ENCODE data around the gene FGF10.

Gene FGF10

DNA sequence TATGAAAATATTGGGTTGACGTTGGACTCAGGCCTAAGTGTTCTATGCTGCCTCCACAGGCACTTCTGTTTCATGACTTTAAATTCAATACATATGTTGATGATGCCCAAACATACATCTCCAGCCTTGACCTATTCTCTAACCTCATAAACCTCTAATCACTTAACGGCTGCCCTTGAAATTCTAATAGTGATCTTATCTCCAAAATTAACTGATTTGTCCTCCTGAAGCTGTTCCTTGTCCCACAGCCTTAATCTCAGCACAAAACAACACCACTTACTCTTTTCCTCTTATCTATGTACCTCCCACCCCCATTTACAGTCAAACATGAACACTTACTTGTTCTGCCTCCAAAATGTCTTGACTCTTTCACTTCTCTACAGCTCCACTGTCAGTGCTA lies 43.3 kb downstream of the FGF10 start:
- no peak for DNase-seq

- DNase-seq = no peak
These were observed 52.5 kb downstream of the FGF10 start for GRCh38 chr5:44336708-44337107.

- no peak for DNase-seq
These were observed 54.6 kb downstream of the FGF10 start for GRCh38 chr5:44334622-44335021.

GRCh38 chr5:44332285-44332971 lies 56.8 kb downstream of the FGF10 start:
- DNase-seq = peak; percentile 43

- DNase-seq = no peak
These were observed 57.7 kb downstream of the FGF10 start for GRCh38 chr5:44331471-44332050.

DNA sequence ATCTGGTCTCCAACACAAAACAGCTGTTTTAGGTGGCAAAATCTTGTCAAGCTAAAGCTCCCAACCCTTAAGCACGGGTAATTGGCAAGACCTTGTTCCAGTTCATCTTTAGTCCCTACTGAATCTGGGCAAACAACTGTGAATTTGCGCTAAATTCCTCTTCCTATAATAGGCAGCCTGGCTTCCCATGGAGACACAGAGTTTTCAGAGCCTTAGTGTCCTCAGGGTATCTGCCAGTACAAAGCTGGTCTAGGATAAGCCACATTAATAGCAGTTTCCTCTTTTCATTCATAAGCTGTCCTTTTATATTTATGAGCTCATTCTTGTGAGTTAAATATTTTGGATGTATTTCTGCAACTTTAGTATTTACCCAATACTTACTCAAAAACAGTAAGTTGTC lies 59.5 kb downstream of the FGF10 start:
- no peak for DNase-seq

DNA sequence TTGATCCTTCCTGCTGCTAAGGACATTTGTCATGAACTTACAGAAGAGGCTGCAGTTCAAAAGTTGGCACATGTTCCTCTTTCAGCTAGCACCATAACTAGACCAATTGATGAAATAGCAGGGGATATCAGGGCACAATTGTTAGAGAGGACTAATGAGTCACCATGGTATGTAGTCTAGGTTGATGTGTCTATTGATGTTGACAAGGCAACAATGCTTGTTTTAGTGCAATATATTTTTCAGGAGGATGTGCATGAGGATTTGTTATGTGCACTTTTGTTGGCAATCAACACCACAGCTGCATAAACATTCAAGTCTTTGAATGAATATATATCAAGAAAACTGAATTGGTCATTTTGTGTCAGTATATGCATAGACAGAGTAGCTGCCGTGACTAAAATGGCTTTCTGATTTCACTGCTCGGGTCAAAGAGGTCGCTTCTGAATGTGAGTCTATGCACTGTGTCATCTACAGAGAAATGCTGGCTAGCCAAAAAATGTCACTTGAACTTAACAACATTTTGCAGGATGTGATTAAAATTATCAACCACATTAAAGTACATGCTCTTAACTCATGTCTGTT lies 68.0 kb downstream of the FGF10 start:
- no peak for DNase-seq

DNA sequence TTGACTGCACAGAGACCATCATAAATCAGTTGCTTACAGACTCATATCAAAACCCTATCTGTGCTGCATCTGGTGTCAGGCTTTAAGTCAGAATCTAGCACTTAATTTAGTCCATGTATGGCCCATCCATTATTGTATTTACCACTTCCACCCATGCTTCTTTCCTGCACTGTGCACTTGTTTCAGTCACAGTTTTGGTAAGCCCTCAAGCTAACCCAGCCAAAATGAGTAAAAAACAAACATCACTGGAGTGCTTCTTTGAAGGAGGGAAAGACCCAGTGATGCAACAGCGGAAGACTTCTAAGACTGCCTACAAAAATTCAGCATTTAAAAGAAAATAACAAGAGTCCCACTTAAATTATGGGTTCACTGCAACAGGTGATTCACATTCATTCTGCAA lies 69.0 kb downstream of the FGF10 start:
- no peak for DNase-seq

DNA sequence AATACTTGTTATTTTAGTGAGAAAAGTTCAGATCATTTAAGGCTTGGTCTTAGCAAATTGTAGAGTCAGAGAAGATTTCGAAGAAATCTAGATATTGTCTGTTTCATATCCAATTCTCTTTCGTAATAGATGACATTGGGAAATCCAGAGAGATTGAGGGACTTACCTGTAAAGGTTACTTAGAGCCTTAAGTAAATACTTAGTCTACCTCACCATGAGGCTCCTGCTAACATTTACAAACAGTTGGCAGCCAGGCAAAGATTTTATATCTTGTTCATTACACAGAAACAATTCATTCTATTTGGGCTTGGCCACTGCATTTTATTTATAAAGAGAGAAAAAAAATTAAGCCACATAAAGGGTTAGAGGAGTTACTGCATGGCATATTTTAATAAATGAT lies 70.3 kb downstream of the FGF10 start:
- no peak for DNase-seq

- no peak for DNase-seq
These were observed 76.8 kb downstream of the FGF10 start for GRCh38 chr5:44312374-44312773.

DNA sequence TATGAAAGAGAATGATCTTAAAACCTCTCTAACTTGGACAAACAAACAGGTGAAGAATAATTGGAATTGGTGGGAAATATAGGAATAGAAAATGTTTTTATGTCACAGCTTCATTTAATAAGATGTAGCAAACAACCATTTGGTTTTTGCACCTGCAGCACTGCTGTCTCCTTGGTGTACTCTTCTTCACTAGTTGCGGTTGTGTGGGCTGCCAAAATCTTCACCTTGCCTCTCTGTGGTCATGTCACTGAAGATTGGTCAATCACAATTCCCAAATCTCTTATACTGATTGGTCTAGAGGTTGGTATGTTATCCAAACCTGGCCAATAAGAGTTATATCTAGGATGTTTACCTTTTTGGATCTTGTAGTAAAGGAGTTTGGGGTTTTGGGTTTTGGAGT lies 88.7 kb downstream of the FGF10 start:
- DNase-seq = no peak

- DNase-seq = no peak
These were observed 89.8 kb downstream of the FGF10 start for GRCh38 chr5:44299394-44299793.

DNA sequence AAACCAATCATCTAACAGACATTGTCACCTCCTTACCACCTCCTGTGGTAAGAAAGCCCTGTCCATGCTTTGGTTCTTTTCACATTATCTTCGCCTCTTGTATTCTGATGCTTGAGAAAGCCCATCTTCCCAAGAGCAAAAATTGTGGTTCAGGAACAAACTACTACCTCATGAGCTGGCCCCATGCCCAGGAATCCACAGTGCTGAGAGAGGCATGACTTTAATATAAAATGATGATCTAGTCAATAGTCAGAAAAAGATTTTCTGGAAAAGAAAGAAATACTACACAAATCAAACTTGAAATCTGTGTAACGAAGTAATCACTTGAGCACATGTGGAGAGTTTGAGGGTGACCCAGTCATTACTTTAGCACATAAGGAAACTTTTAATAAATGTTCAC lies 94.7 kb downstream of the FGF10 start:
- no peak for DNase-seq

- DNase-seq = no peak
These were observed 96.5 kb downstream of the FGF10 start for GRCh38 chr5:44292736-44293135.

GRCh38 chr5:44278469-44278868 lies 110.8 kb downstream of the FGF10 start:
- DNase-seq = no peak

DNA sequence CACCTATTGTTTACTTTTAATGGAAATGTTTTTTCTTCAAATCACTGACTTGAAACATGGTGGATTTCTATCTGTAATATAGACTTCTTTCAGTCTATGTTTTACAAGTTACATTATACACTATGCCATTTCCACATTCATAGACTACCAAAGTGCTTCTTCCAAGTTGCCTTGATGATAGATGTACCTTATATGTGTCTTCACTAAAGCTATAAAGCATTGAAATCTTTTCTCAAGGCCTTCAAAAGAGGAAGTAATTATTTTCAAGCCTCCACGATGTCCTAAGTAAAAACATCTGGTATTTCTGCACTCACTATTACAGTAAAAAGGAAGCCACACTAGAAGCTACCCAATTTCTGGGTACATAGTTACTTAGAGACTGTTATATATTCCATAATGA lies 113.3 kb downstream of the FGF10 start:
- no peak for DNase-seq

- no peak for DNase-seq
These were observed 113.9 kb downstream of the FGF10 start for GRCh38 chr5:44275329-44275728.

DNA sequence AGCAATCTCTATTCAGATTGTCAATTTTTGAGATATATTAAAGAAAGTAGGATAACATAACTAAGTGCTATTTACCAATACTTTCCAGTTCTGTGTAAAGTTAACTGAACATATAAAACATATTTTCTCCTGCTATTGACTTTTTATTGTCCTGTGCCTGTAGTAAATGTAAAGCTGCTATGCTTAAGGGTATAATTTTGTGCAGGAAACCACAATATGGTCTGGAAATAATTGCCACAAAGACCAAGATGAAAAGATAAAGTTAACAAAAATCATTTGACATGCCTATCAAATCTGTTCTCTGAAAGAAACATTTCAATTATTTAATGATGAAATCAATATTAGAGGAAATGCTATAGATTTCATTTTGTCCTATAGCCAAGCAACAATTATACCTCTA lies 121.3 kb downstream of the FGF10 start:
- DNase-seq = no peak

GRCh38 chr5:44266882-44267576 lies 122.2 kb downstream of the FGF10 start:
- no peak for DNase-seq

DNA sequence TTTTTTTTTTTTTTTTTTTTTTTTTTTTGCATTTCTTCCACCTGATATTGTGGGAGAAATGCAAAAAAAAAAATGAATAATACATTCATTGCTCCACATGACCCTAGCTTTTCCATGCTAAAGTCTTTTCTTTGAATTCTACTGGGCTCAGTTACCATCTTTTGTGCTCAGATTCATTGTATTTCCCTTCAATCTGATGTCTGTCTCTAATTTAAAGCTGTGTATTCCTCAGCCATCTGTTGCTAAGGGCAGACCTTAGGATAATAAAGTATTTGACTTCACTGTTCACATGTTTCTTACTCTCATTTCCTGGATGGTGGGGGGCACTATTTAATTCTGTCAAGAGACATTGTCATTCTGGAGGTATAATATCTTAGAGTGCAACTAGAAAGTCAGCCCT lies 123.5 kb downstream of the FGF10 start:
- DNase-seq = no peak

DNA sequence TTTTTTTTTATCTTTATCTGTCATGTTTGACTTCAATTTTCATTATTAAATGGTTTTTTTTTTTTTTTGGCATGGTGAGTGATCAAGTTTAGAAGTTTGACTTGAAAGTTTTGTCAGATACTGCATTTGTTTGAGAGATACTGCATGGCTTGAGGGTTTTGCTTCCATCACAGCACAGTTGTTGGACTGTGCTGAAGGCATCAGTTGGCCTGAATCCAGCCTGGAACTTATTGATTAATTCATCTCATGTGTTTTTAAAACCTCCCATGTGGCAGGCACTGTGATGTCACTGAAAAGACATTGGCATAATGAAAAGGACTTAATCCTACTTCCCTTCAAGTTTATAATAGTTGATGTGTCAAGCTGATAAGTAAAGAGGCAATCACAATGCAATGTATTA lies 128.4 kb downstream of the FGF10 start:
- DNase-seq = no peak

- no peak for DNase-seq
These were observed 131.4 kb downstream of the FGF10 start for GRCh38 chr5:44257653-44258365.

GRCh38 chr5:44257221-44257620 lies 132.0 kb downstream of the FGF10 start:
- DNase-seq = no peak
